ENCODE measurements around the gene ZNF335.

Gene ZNF335

GRCh38 chr20:45921337-45922189 lies 50.4 kb downstream of the ZNF335 start:
- no peak for TF ChIP-seq ZFX (IDR thresholded peaks at IDR 0.05; ENCODE audit: borderline replicate concordance)
- no peak for TF ChIP-seq CTCF (IDR thresholded peaks at IDR 0.05)
- H3K27ac ChIP-seq = no peak overlapping the region

- no peak overlapping the region for H3K27ac ChIP-seq
- no peak for TF ChIP-seq ZFX (IDR thresholded peaks at IDR 0.05; ENCODE audit: borderline replicate concordance)
Observed at GRCh38 chr20:45920462-45921336, 51.3 kb downstream of the ZNF335 start.

- H3K27ac ChIP-seq = no peak overlapping the region
- TF ChIP-seq CTCF (IDR thresholded peaks at IDR 0.05) = no peak
- TF ChIP-seq ZFX (IDR thresholded peaks at IDR 0.05; ENCODE audit: borderline replicate concordance) = no peak
Observed at GRCh38 chr20:45919542-45920399, 52.2 kb downstream of the ZNF335 start.

- no peak for TF ChIP-seq ZFX (IDR thresholded peaks at IDR 0.05; ENCODE audit: borderline replicate concordance)
- no peak for TF ChIP-seq CTCF (IDR thresholded peaks at IDR 0.05)
- H3K27ac ChIP-seq = no peak overlapping the region
Observed at GRCh38 chr20:45918779-45919537, 53.0 kb downstream of the ZNF335 start.

GRCh38 chr20:45918182-45918737 lies 53.7 kb downstream of the ZNF335 start:
- H3K27ac ChIP-seq = no peak overlapping the region

GRCh38 chr20:45917790-45918141 lies 54.2 kb downstream of the ZNF335 start:
- TF ChIP-seq ZFX (IDR thresholded peaks at IDR 0.05; ENCODE audit: borderline replicate concordance) (no peak), CTCF (IDR thresholded peaks at IDR 0.05) (no peak)
- H3K27ac ChIP-seq = no peak overlapping the region

More at GRCh38 chr20:45918182-45918737, 53.7 kb downstream of the ZNF335 start:
- TF ChIP-seq ZFX (IDR thresholded peaks at IDR 0.05; ENCODE audit: borderline replicate concordance) (no peak), CTCF (IDR thresholded peaks at IDR 0.05) (no peak)
